Loucy (cell line): ENCODE measurements around the gene CLNK.

Experiments
- H2AFZ ChIP-seq: fragments of 200-600 bp; sonication (generic); 2 replicates; pipeline ENCODE4 v1.6.0; 2016; ENCODE audit warnings: antibody characterized with exemption, mild to moderate bottlenecking, low read length, moderate library complexity
- H3F3A ChIP-seq: fragments of 200-600 bp; 2 replicates; pipeline ENCODE4 v1.6.0; 2016; ENCODE audit warnings: antibody characterized with exemption, low read depth, mild to moderate bottlenecking
- H3K27me3 ChIP-seq: fragments of 200-600 bp; sonication (generic); 2 replicates; pipeline ENCODE4 v1.6.1; 2014; ENCODE audit warnings: low read length, mild to moderate bottlenecking; ENCODE audit not compliant: insufficient read depth, poor library complexity, severe bottlenecking
- H3K36me3 ChIP-seq: fragments of 200-600 bp; sonication (generic); 2 replicates; pipeline ENCODE4 v1.6.1; 2016; ENCODE audit warnings: low read length; ENCODE audit not compliant: insufficient read depth
- H3K4me1 ChIP-seq: fragments of 200-600 bp; sonication (generic); 2 replicates; pipeline ENCODE4 v1.5.1; 2014; ENCODE audit warnings: low read length, mild to moderate bottlenecking; ENCODE audit not compliant: insufficient read depth, poor library complexity, severe bottlenecking
- H3K4me2 ChIP-seq: fragments of 200-600 bp; sonication (generic); 2 replicates; pipeline ENCODE4 v1.6.0; 2014; ENCODE audit warnings: antibody characterized with exemption, low read length, low read depth, mild to moderate bottlenecking; ENCODE audit not compliant: poor library complexity, severe bottlenecking
- H3K4me3 ChIP-seq: fragments of 200-600 bp; sonication (generic); 2 replicates; pipeline ENCODE4 v1.5.1; 2014; ENCODE audit warnings: low read length, mild to moderate bottlenecking, mixed read lengths; ENCODE audit not compliant: poor library complexity, severe bottlenecking
- H3K79me2 ChIP-seq: fragments of 200-600 bp; sonication (generic); 2 replicates; pipeline ENCODE4 v1.6.1; 2014; ENCODE audit warnings: low read length; ENCODE audit not compliant: insufficient read depth
- H3K9ac ChIP-seq: fragments of 200-600 bp; sonication (generic); 2 replicates; pipeline ENCODE4 v1.6.0; 2014; ENCODE audit warnings: mild to moderate bottlenecking, low read depth, low read length, moderate library complexity; ENCODE audit not compliant: poor library complexity, severe bottlenecking
- H3K9me2 ChIP-seq: fragments of 200-600 bp; sonication (generic); replicated peaks from 2 replicates; pipeline ENCODE4 v1.6.1; 2016; ENCODE audit warnings: low read depth, low read length, mixed read lengths
- H3K9me3 ChIP-seq: fragments of 200-600 bp; sonication (generic); 2 replicates; pipeline ENCODE4 v1.6.1; 2014; ENCODE audit warnings: mild to moderate bottlenecking, antibody characterized with exemption, low read length, low read depth; ENCODE audit not compliant: insufficient read depth
- H4K20me1 ChIP-seq: fragments of 200-600 bp; sonication (generic); 2 replicates; pipeline ENCODE4 v1.6.0; 2014; ENCODE audit warnings: antibody characterized with exemption, low read length, mild to moderate bottlenecking; ENCODE audit not compliant: insufficient read depth, poor library complexity, severe bottlenecking
- EZH2phosphoT487 ChIP-seq: fragments of 200-600 bp; IDR thresholded peaks from 2 replicates; pipeline ENCODE4 v1.6.1; 2018; ENCODE audit warnings: antibody characterized with exemption, mild to moderate bottlenecking, moderate library complexity, borderline replicate concordance
- TF ChIP-seq, protein P1 (sequence below): fragments of 200-600 bp; sonication (generic); conservative IDR thresholded peaks from 2 replicates; pipeline ENCODE4 v1.5.1; 2014; ENCODE audit warnings: mild to moderate bottlenecking, antibody characterized with exemption, low read length

CLNK gene

GRCh38 chr4:10622728-10623127, 61.8 kb downstream of the CLNK start:
- H3K36me3 ChIP-seq: no peaks in the 10 kb centered on the region

DNA sequence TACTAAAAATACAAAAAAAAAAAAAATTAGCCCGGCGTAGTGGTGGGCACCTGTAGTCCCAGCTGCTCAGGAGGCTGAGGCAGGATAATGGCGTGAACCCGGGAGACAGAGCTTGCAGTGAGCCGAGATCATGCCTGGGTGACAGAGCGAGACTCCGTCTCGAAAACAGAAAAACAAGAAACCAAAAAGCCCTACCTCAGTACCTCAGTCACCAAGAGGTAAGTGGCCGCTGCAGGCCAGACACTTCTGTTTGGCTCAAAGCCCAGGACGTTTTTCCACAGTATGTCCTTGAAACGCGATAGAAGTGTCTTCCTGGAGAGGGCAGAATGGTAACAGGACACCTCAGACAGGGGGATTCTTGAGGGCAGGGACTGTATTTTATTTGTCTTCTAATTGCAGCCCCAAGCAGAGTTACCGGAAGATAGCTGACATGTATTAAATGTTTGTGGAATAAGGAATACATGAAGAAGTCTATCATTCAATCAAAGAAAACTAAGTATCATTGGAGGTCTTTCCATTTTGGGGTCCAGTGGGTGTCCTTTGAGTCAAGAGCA, 63.6 kb downstream of the CLNK start:
- H3K4me1 ChIP-seq: peaks cover 44% of the 10 kb centered on the region
- no peak overlapping the region for H3K4me2 ChIP-seq
- TF ChIP-seq, protein P1, sequence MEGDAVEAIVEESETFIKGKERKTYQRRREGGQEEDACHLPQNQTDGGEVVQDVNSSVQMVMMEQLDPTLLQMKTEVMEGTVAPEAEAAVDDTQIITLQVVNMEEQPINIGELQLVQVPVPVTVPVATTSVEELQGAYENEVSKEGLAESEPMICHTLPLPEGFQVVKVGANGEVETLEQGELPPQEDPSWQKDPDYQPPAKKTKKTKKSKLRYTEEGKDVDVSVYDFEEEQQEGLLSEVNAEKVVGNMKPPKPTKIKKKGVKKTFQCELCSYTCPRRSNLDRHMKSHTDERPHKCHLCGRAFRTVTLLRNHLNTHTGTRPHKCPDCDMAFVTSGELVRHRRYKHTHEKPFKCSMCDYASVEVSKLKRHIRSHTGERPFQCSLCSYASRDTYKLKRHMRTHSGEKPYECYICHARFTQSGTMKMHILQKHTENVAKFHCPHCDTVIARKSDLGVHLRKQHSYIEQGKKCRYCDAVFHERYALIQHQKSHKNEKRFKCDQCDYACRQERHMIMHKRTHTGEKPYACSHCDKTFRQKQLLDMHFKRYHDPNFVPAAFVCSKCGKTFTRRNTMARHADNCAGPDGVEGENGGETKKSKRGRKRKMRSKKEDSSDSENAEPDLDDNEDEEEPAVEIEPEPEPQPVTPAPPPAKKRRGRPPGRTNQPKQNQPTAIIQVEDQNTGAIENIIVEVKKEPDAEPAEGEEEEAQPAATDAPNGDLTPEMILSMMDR: no peak
- TF ChIP-seq EZH2phosphoT487: no peak
- H3K9ac ChIP-seq: no peak overlapping the region
- H3K36me3 ChIP-seq: no peaks in the 10 kb centered on the region
- no peaks in the 10 kb centered on the region for H3K79me2 ChIP-seq
- H3F3A ChIP-seq: no peaks in the 10 kb centered on the region
- H3K9me2 ChIP-seq: no peaks in the 10 kb centered on the region
- no peak overlapping the region for H2AFZ ChIP-seq
- no peaks in the 10 kb centered on the region for H3K27me3 ChIP-seq
- no peak overlapping the region for H3K4me3 ChIP-seq
- no peaks in the 10 kb centered on the region for H4K20me1 ChIP-seq
- no peaks in the 10 kb centered on the region for H3K9me3 ChIP-seq

More at GRCh38 chr4:10622728-10623127, 61.8 kb downstream of the CLNK start:
- TF ChIP-seq, protein P1: peak; percentile 71
- TF ChIP-seq EZH2phosphoT487: no peak
- H4K20me1 ChIP-seq: no peaks in the 10 kb centered on the region
- H2AFZ ChIP-seq: no peak overlapping the region
- no peak overlapping the region for H3K4me2 ChIP-seq
- no peaks in the 10 kb centered on the region for H3K79me2 ChIP-seq
- peaks cover 58% of the 10 kb centered on the region for H3K4me1 ChIP-seq
- H3K9ac ChIP-seq: no peak overlapping the region
- no peaks in the 10 kb centered on the region for H3K9me3 ChIP-seq
- no peaks in the 10 kb centered on the region for H3K27me3 ChIP-seq
- H3F3A ChIP-seq: no peaks in the 10 kb centered on the region
- no peaks in the 10 kb centered on the region for H3K9me2 ChIP-seq
- H3K4me3 ChIP-seq: no peak overlapping the region

- no peak for TF ChIP-seq EZH2phosphoT487
- TF ChIP-seq, protein P1: no peak
- Histone ChIP-seq H3K4me3 (no peak overlapping the region), H3K9ac (peak overlapping the region; percentile 9), H3K4me2 (peak overlapping the region; percentile 47), H3K79me2 (no peaks in the 10 kb centered on the region), H3K36me3 (no peaks in the 10 kb centered on the region), H3K9me3 (no peaks in the 10 kb centered on the region), H3K4me1 (peaks cover 36% of the 10 kb centered on the region), H3F3A (no peaks in the 10 kb centered on the region), H3K27me3 (no peaks in the 10 kb centered on the region), H4K20me1 (no peaks in the 10 kb centered on the region), H2AFZ (no peak overlapping the region), H3K9me2 (no peaks in the 10 kb centered on the region)
These were observed 64.7 kb downstream of the CLNK start for GRCh38 chr4:10619855-10620254.
